Kidney (tissue), 14 donors: ENCODE results near the gene SMAD2. TPM values are rescaled to one million over a fixed set of nuclear protein-coding genes. Genes with fewer than 3 reads are reported as not detected.

Experiments used
- DNase-seq, 5 donors: peaks; one replicate each; pipeline ENCODE4 v3.0.0-alpha.2; 2013 to 2020
- FAIRE-seq: peaks from 2 replicates; lab custom pipeline; 2012; peaks lifted over from hg19 to GRCh38; lab: Jason Lieb, UNC
- H3K27ac ChIP-seq, 2 donors: one replicate each; pipeline ENCODE4 v1.7.0; 2013; ENCODE audit warnings: low read depth in 2 of 2, low read length in 2 of 2, inconsistent platforms in 1 of 2
- H3K27me3 ChIP-seq: one replicate; pipeline ENCODE4 v1.7.1; 2013; ENCODE audit warnings: low read length, inconsistent platforms; ENCODE audit not compliant: control insufficient read depth, insufficient read depth
- H3K36me3 ChIP-seq, 3 donors: one replicate each; pipeline versions ENCODE4 v1.7.0 to v1.7.1; 2013; ENCODE audit warnings: low read length in 3 of 3, control low read depth in 1 of 3, inconsistent platforms in 1 of 3; ENCODE audit not compliant: insufficient read depth in 3 of 3, control insufficient read depth in 2 of 3
- H3K4me1 ChIP-seq, 3 donors: one replicate each; pipeline versions ENCODE4 v1.7.0 to v1.7.1; 2013; ENCODE audit warnings: low read length in 3 of 3, inconsistent platforms in 1 of 3, low read depth in 1 of 3; ENCODE audit not compliant: control insufficient read depth in 2 of 3, insufficient read depth in 2 of 3
- H3K4me3 ChIP-seq, 3 donors: one replicate each; pipeline versions ENCODE4 v1.7.0 to v1.8.1; 2013; ENCODE audit warnings: low read length in 3 of 3, control low read depth in 1 of 3, inconsistent platforms in 1 of 3
- H3K9ac ChIP-seq, 3 donors: one replicate each; pipeline versions ENCODE4 v1.7.0 to v1.7.1; 2013; ENCODE audit warnings: low read length in 3 of 3, control low read depth in 1 of 3, inconsistent platforms in 1 of 3
- H3K9me3 ChIP-seq, 3 donors: one replicate each; pipeline versions ENCODE4 v1.7.0 to v1.7.1; 2013; ENCODE audit warnings: low read length in 3 of 3, control low read depth in 1 of 3, inconsistent platforms in 1 of 3; ENCODE audit not compliant: control insufficient read depth in 2 of 3, insufficient read depth in 1 of 3
- intact Hi-C: fragments of 100-400 bp; cut with DNase I; formaldehyde crosslinking; loops from one replicate; pipeline ENCODE4 v1.11.1; 2022
- polyA plus RNA-seq: library from polyadenylated mRNA; stranded (reverse); fragments of 350-450 nt; fragmentation: Illumina TruSeq; extraction: RNeasy Lipid Tissue Mini Kit (QIAGEN cat#74804); gene quantifications from one replicate; pipeline ENCODE4 v1.2.3, GENCODE V29; 2014; ENCODE audit warnings: low read depth, low replicate concordance; ENCODE audit not compliant: insufficient read depth
- total RNA-seq: library from RNA; stranded (reverse); fragmentation: NEBNext Ultra II Directional; extraction: Animal tissue kit (Norgen Biotek cat#: 25700); gene quantifications from one replicate; pipeline ENCODE4 v1.2.1, GENCODE V29; 2021
- TF ChIP-seq, protein P1 (sequence below): IDR thresholded peaks from 3 replicates; pipeline ENCODE4 v1.5.1; 2012; ENCODE audit warnings: mild to moderate bottlenecking, moderate library complexity, borderline replicate concordance; ENCODE audit not compliant: insufficient read depth; ENCODE audit errors: extremely low read depth
- donor health status: control.
- donor health status: control.
- donor health status: control.
- donor health status: control.
- donor health status: control.
- donor health status: DM: yes; HTN: yes; CAD: no.
- donor health status: Normal renal cell carcinoma (clear cell type).

Gene SMAD2
- total and polyA plus RNA-seq, 2 donors from 2014 or later = 29.9 to 147 TPM

GRCh38 chr18:47893939-47894699 is 36.3 kb downstream of the SMAD2 start:
- H3K9me3 ChIP-seq = no peaks in the 10 kb centered on the region
- H3K27ac ChIP-seq = no peak overlapping the region
- TF ChIP-seq, protein P1, sequence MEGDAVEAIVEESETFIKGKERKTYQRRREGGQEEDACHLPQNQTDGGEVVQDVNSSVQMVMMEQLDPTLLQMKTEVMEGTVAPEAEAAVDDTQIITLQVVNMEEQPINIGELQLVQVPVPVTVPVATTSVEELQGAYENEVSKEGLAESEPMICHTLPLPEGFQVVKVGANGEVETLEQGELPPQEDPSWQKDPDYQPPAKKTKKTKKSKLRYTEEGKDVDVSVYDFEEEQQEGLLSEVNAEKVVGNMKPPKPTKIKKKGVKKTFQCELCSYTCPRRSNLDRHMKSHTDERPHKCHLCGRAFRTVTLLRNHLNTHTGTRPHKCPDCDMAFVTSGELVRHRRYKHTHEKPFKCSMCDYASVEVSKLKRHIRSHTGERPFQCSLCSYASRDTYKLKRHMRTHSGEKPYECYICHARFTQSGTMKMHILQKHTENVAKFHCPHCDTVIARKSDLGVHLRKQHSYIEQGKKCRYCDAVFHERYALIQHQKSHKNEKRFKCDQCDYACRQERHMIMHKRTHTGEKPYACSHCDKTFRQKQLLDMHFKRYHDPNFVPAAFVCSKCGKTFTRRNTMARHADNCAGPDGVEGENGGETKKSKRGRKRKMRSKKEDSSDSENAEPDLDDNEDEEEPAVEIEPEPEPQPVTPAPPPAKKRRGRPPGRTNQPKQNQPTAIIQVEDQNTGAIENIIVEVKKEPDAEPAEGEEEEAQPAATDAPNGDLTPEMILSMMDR = no peak
- no peak overlapping the region for H3K4me3 ChIP-seq
- intact Hi-C loops = no loop called here
- H3K36me3 ChIP-seq = peaks cover 0 to 5% (median 0%) of the 10 kb centered on the region in 3 donors
- peak in 4 of 5 donors; percentile 36 to 46 (median 38) for DNase-seq
- no peaks in the 10 kb centered on the region for H3K27me3 ChIP-seq
- FAIRE-seq = no peak
- peaks cover 0 to 5% (median 0%) of the 10 kb centered on the region in 3 donors for H3K4me1 ChIP-seq
- H3K9ac ChIP-seq = no peak overlapping the region

DNA sequence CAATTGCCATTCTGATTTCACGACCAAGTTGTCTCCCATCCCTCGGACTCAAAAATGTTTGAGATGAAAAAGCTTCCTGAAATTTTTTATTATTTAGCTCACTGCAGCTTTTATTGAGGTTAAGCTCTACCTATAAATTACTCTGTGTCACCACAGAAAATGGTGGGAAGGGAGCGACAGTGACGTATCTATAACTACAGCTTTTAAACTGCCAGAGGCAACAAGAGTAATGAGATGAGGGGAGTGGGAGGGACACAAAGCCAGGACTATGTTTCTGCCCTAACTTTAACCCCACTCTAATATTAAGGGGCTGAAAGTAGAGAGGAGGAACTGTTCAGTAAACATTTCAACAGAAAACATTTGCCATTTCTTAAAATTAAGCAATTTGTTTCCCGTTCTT is 37.4 kb downstream of the SMAD2 start:
- no peak overlapping the region for H3K9ac ChIP-seq
- H3K4me3 ChIP-seq = no peak overlapping the region
- peak in 4 of 5 donors; percentile 39 to 87 (median 64) for DNase-seq
- H3K36me3 ChIP-seq = peaks cover 0 to 5% (median under 1%) of the 10 kb centered on the region in 3 donors
- H3K27ac ChIP-seq = no peak overlapping the region
- no peaks in the 10 kb centered on the region for H3K4me1 ChIP-seq
- intact Hi-C loops = no loop called here
- TF ChIP-seq, protein P1 = no peak
- no peak for FAIRE-seq
- no peaks in the 10 kb centered on the region for H3K27me3 ChIP-seq
- H3K9me3 ChIP-seq = no peaks in the 10 kb centered on the region

DNA sequence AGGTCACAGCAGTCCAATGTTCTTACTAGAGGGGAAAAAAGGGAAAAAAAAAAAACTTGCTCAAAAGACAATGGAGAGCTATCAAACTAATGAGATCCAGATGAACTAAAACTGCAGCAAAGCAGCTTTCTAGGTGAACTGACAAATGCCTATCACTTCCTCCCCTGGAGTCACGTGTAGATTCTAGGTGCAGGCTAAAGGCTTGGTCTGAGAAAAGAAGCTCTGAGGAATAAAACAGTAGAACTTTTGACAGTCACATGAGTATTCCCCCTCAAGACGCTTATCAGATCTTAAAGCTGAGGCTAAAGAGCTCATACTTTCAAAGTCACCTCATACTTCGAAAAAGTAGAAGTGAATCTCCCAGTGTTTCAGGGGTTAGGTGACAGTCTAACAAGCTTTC is 42.3 kb downstream of the SMAD2 start:
- no peak overlapping the region for H3K9ac ChIP-seq
- FAIRE-seq = no peak

More for the DNA sequence above, 42.3 kb downstream of the SMAD2 start:
- Histone ChIP-seq H3K27ac (no peak overlapping the region), H3K9me3 (no peaks in the 10 kb centered on the region), H3K4me3 (no peak overlapping the region), H3K36me3 (peaks cover 0 to 4% (median 3%) of the 10 kb centered on the region in 3 donors), H3K27me3 (no peaks in the 10 kb centered on the region), H3K4me1 (no peaks in the 10 kb centered on the region)
- intact Hi-C loops = no loop called here
- TF ChIP-seq, protein P1 = no peak
- no peak for DNase-seq
